GM18505 (cell line): ENCODE data around the gene COCH.

ENCODE experiments used
- ATAC-seq: cut with Tn5 transposase; IDR thresholded peaks from one replicate; pipeline ENCODE4 v1.9.1; 2021; ENCODE audit not compliant: unreplicated experiment
- POLR2A ChIP-seq: IDR thresholded peaks from 4 replicates; pipeline ENCODE4 v1.6.1; 2011; ENCODE audit warnings: borderline replicate concordance; ENCODE audit not compliant: insufficient read depth, insufficient read length; ENCODE audit errors: extremely low read depth

COCH gene

DNA sequence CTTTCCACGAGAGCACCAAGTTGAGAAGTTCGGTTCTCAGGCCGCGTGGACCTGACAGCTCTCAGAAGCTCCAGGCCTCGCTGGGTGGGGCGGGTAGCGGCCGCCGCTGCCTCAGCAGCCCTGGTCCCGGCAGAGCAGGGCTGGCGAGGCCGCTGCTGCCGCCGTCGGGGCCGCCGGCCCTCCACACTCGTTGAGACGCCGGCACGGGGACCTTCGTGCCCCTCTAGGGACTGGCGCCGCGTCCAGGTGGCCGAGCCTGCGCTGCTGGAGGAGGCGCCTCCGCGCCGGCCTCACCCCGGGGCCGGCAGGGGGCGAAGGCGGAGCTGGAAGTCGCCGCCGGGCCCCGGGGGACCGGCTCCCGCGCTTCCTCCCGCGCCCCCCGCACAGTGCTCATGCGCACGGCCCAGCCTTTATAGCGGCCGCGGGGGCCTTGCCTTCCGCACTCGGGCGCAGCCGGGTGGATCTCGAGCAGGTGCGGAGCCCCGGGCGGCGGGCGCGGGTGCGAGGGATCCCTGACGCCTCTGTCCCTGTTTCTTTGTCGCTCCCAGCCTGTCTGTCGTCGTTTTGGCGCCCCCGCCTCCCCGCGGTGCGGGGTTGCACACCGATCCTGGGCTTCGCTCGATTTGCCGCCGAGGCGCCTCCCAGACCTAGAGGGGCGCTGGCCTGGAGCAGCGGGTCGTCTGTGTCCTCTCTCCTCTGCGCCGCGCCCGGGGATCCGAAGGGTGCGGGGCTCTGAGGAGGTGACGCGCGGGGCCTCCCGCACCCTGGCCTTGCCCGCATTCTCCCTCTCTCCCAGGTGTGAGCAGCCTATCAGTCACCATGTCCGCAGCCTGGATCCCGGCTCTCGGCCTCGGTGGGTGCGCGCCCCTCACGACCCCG, at the start of gene COCH:
COCH (plus strand) TSS at position 440 of the 879 bp plus-strand sequence; CDS start at position 820, 380 bp downstream.
- peak; percentile 69 for ATAC-seq
- no peak for TF ChIP-seq POLR2A

DNA sequence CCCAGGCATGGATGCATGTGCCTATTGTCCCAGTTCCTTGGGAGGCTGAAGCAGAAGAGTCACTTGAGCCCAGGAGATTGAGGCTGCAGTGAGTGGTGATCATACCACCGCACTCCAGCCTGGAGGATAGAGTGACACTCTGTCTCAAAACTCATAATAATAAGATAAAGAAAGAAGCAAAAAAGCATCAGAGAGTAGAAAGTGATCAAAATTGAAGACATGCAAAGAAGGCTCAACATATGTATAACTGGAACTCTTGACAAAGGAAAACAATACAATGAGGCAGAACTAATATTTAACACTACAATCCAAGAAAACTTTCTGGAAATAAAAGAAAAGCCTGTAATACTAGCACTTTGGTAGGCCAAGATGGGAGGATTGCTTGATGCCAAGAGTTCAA, 48.3 kb upstream of the COCH start:
- no peak for TF ChIP-seq POLR2A
- ATAC-seq = no peak

DNA sequence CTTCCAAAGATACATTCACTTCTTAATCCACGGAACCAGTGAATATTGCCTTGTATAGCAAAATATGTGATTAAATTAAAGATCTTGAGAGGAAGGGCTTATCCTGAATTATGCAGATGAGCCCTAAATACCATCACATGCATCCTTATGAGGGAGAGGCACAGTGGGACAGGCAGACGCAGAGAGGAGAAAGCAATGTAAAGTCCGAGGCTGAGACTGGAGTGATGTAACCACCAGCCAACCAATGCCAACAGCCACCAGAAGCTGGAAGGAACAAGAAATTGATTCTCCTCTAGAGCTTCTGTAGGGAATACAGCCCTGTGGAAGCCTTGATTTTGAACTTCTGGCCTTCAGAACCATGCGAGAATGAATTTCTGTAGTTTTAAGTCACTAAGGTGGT, 44.5 kb upstream of the COCH start:
- no peak for ATAC-seq
- TF ChIP-seq POLR2A = no peak

DNA sequence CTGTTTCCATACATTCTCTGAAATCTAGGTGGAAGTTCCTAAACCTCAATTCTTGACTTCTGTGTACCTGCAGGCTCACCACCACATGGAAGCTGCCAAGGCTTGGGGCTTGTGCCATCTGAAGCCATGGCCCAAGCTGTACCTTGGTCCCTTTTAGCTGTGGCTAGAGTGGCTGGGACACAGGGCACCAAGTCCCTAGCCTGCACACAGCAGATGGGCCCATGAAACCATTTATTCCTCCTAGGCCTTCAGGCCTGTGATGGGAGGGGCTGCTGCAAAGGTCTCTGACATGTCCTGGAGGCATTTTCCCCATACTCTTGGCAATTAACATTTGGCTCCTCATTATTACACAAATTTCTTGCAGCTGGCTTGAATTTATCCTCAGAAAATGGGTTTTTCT, 40.0 kb upstream of the COCH start:
- TF ChIP-seq POLR2A = no peak
- no peak for ATAC-seq

DNA sequence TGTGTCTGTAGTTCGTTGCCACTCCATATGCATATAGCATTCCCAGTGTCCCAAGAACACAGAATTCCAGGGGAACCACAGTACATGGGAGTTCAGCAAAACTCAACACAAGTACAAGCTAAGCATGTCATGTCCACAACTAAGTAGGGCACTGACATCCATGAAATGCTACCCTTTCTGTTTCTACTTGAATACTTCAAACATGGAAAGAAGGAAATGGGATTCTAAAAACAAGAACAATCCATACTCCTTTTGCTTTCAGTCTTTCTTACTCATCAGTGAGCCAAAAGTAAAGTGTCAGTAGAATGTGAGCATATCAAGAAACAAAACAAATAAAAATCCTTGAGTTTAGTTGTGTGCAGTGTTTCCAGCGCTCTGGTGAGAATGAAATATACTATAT, 36.0 kb upstream of the COCH start:
- no peak for ATAC-seq
- TF ChIP-seq POLR2A = no peak

DNA sequence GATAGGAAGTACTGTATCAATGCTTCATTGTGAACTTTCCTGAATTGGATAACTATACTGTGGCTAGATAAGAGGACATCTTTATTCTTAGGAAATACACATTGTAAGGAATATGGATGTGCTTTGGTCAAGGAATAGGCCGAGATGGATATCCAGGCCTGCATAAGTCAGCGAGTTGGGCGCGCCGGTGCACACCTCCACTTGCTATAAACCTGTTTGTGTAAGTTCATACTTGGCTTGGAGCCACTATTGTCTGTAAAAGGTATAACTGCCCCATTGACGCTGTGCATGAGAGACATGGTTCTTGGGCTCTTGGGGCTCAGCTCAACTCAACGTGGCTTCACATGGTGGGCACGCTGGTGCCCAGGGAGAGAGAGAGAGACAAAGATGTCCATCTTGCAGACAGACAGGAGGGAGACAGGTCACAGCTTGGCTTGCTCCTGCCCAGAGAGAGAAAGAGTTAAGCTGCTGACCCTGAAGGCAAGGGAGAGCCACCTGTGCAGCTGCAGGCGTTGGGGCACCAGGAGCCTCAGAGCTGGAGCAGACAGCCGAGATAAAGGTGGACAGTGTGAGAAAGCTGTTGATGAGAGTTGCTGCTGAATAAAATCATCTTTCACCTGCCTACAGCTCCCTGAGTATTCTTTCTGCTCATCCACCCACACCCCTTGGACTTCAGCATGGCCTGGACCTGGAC, 34.1 kb upstream of the COCH start:
- no peak for ATAC-seq
- no peak for TF ChIP-seq POLR2A

DNA sequence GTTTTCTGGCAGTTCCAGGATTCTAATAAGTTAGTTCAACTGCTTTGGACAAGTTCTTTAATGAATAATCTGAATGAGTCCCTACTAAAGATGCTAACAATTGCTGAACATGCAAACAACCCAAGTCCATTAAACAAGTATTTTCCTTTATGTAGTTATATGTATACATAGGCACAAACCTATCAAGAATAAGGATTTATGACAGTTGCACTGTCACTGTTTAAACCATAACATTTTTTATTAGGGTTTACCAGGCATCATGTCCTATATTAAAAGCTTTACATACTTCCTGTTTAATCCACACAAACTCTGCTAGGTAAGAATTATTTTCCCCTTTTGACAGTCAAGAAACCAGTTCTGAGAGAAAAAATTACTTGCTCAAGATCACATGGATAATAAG, 31.9 kb upstream of the COCH start:
- ATAC-seq = no peak
- no peak for TF ChIP-seq POLR2A

DNA sequence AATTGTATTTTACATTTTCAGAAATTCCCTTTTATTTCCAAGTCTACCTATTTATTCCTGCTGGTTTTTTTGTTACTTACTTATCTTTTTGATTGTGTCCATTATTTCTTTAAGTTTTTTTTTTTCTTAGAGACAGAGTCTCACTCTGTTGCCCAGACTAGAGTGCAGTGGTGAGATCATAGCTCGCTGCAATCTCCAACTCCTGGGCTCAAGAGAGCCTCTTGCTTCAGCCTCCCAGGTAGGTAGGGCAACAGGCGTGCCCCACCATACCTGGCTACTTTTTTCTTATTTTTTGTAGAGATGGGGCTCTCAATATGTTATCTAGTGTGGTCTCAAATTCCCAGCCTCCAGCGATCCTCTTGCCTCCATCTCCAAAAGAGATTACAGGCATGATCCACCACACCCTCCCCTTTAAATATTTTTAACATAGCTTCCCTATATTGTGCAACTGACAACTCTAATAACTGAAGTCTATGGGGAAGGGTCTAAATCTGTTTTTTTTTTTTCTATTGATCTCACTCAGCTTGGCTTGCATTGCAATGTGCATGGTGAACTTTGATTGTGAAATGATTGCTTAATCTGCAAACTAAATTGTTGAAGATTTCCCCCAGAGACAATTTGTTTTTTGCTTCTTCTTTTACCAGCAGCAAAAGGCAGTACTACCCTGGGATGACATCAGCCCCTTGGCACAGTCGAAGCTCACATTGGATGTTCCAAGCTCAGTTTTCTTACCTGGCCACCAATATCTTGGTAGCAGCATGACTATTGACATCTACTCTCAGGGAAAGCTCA, 25.7 kb upstream of the COCH start:
- ATAC-seq = no peak
- no peak for TF ChIP-seq POLR2A

DNA sequence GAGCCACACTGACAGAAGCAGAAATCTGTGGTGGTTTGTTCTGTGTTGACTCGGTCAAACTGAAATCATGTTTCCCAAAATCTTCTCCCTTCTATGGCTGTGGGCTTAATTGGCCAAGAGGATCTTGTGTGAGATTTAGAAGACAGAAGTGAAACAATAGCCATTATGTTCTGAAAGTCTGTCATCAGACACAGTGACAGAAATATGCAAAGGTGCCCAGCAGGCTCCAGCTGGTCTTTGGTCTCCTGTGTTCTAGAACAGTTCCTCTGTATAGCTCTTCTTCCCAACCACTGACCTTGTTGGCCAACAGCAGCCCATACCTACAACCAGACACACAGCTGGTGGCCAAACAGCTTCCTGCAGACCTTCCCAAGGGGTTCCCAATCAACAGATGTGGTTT, 25.0 kb upstream of the COCH start:
- no peak for TF ChIP-seq POLR2A
- ATAC-seq = peak; percentile 91

DNA sequence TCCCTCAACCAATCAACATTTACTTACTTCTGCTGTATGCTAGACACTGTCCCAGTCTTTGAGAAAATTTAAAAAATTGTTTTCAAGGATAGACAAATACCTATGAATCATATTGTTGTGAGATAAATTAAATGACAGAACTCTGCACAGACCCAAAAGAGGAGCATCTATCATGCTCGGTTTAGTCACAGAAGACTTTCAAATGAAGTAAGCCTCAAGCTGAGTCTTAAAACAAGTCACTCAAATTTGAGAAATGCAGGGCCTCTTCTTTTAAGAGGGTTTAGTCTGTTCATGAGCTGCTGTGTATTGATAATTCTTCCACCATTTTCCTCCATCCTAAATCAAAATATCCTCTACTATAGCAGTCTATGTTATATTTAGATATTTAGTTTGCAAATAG, 24.4 kb upstream of the COCH start:
- ATAC-seq = no peak
- no peak for TF ChIP-seq POLR2A

DNA sequence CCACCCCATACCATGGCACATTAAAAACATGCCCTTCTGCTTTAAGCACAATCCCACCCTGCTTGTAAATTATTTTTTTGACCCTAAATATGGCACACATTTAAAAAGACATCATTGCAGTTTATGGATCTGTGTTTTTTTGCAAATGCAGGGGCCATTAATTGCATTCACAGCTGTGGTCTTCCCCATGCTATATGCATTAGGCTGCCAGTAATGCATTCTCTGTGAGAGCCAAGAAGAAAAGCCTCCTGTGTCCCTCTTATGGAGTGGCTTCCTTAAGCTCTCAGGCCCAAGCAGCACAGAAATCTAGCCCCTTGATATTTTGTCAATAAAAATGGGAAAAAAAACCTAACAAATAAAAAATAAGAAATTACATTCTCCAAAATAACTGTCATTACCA, 20.4 kb upstream of the COCH start:
- no peak for ATAC-seq
- TF ChIP-seq POLR2A = no peak

DNA sequence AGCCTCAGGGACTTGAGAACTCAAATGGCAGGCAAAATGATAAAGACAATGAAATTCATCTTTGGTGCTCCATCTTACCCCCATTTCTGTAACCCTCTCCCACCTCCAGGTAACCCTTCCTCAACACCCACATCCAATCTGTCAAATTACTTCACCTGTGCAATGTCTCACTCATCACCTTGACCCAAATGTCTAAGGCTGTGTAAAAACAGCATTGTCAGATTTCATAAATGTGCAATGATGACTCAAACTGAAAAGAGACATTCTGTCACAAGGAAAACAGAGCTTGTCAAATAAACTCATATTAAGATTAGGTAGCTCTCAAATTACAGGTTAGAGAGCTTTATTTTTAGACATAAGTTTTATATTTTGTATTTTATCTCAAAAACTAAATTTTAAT, 19.9 kb upstream of the COCH start:
- ATAC-seq = no peak
- TF ChIP-seq POLR2A = no peak

DNA sequence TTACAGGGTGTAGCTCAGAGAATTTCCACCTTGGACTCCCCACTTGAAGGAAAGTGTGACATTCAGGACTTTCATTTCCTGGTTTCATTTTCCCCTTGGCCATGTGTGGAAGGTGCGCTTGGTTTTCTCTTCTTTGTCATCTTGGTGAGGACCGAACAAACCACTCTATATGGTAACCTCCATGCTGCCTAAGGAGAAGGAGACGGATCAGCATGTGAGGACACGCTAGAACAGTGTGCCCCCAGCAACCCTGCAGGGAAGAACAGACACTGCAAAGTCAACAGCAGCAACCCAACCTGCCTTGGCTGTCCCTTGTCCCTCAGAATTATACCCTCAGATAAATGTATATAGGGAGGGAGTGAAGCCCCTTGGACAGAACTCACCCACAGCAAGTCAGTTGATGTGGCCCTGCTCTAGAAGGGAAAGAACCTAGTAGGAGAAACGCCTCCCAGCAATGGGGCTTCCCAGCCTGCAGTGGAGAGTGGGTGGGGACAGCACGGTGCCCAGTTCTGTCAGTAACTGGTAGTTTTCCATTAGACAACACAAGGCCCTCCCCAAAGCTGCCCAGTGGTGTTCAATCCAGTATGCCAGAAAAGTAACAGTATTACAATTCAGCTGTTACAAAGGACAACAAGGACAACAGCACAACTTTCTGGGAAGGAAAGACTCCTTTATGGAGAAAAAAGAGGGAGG, 18.9 kb upstream of the COCH start:
- TF ChIP-seq POLR2A = no peak
- ATAC-seq = no peak
